HG03039 (cell line): ENCODE data around the gene TMSB4X.
"Not testable (repeated sequence)": the region's sequence is repeated elsewhere in the genome, so short reads cannot be mapped to it uniquely, and the experiment has no call there.

Experiments used
- ATAC-seq: cut with Tn5 transposase; IDR thresholded peaks from one replicate; pipeline ENCODE4 v1.9.1; 2021; ENCODE audit warnings: mild to moderate bottlenecking, moderate library complexity; ENCODE audit not compliant: unreplicated experiment

Gene TMSB4X

GRCh38 chrX:13016731-13017130, 41.8 kb downstream of the TMSB4X start:
- ATAC-seq: not testable (repeated sequence)

GRCh38 chrX:13022926-13023325, 48.0 kb downstream of the TMSB4X start:
- ATAC-seq: no peak

- ATAC-seq: no peak
These were observed 48.7 kb downstream of the TMSB4X start for GRCh38 chrX:13023567-13023966.

GRCh38 chrX:13023979-13024378, 49.1 kb downstream of the TMSB4X start:
- ATAC-seq: no peak

GRCh38 chrX:13024986-13025385, 50.1 kb downstream of the TMSB4X start:
- no peak for ATAC-seq
